Glomerular endothelial cell (primary cell): ENCODE data around the gene NAT16. TPM values are rescaled to one million over a fixed set of nuclear protein-coding genes. Genes with fewer than 3 reads are reported as not detected.
"Not testable (repeated sequence)": the region's sequence is repeated elsewhere in the genome, so short reads cannot be mapped to it uniquely, and the experiment has no call there.

Experiments used
- DNase-seq: peaks from one replicate; pipeline ENCODE4 v3.0.0-alpha.2; 2011; ENCODE audit warnings: low read depth, low spot score; ENCODE audit errors: extremely low read depth
- total RNA-seq: library from RNA; depleted of rRNA; stranded (reverse); fragments of >200 nt; gene quantifications from 2 replicates; pipeline ENCODE4 v1.2.3, GENCODE V29; 2015

NAT16 gene
- total RNA-seq, 1 donor from 2014 or later, result not detected

GRCh38 chr7:101161692-101162471 lies 18.2 kb downstream of the NAT16 start:
- no peak for DNase-seq

DNA sequence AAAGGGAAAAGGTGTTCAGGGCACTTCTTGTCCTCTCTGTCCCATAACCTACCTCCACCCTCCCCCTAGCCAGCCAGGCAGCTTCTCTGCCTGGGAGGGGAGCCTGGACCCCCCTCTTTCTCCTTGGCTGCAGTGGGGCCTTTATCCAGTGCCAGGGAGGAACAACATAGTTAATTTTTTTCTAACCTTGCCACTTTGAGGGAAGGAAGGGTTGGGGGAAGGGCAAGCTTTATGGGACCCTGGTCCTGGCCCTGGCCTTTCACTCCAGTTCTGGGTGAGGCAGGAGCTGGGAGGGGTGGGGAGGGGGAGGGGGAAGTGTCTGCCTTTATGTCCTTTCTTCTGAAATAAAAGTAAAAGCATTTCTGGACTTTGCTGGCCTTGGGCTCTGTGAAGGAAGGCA lies 19.2 kb downstream of the NAT16 start:
- no peak for DNase-seq

GRCh38 chr7:101159696-101160674 lies 20.1 kb downstream of the NAT16 start:
- DNase-seq, result no peak

GRCh38 chr7:101156866-101157589 lies 23.1 kb downstream of the NAT16 start:
- DNase-seq, result no peak

DNA sequence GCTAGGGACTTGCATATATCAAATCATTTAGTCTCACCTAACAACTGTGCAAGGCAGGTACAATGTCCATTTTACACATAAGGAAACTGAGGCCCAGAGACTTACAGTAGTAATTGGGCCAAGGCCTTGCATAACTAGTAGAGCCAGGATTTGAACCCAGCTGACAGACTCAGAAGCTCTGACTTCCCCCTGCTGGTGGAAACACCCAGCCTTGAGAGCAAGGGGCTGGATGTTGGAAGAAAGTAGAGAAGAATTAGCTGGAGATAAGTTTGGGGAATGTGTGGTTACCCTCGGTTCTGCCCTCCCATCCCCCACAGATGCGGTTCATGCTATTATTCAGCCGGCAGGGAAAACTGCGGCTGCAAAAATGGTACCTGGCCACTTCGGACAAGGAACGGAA lies 23.8 kb downstream of the NAT16 start:
- no peak for DNase-seq

DNA sequence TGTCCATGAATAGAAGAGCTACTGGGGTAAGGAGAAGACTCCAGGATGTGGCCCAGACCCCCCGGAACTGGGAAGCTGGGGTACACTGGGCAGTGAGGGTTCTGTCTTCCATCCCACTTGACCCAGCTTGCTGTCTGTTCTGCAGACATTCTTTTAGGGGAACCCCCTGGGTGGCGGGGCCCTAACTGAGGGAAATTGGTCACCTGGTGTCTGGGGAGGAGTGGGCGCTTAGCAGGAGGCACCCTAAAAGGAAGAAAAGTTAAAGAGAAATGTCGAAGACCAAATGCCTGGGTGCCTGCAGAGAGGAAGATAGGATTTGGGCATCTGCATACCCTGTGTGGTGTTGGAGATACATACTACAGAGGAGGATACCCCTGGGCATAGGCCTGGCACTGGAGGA lies 24.8 kb downstream of the NAT16 start:
- no peak for DNase-seq

DNA sequence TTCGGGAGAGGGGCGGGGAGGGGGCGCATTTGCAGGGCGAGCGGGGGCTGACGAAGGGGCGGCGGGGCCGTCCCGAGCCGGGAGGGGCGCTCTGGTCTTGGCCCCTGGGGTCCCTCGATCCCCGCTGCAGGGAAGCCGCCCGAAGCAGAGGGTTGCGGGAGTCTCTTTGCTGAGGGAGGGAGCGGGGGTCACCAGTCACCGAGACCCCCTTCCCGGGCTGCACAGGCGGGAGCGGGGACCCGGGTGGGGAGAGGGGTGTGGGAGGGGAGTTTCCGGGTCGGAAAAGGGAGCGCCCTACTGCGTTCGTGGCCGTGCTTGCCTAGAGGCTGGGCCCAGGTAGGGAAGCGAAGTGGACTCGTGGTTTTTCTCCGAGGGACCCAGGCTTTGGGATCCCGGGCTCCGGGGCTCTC lies 25.4 kb downstream of the NAT16 start:
- no peak for DNase-seq

GRCh38 chr7:101153969-101154692 lies 26.0 kb downstream of the NAT16 start, which contains the start of gene AP1S1:
Gene AP1S1, plus strand, starts transcription at chr7:101154476. Its CDS starts 39 bp downstream, at chr7:101154515.
- no peak for DNase-seq

DNA sequence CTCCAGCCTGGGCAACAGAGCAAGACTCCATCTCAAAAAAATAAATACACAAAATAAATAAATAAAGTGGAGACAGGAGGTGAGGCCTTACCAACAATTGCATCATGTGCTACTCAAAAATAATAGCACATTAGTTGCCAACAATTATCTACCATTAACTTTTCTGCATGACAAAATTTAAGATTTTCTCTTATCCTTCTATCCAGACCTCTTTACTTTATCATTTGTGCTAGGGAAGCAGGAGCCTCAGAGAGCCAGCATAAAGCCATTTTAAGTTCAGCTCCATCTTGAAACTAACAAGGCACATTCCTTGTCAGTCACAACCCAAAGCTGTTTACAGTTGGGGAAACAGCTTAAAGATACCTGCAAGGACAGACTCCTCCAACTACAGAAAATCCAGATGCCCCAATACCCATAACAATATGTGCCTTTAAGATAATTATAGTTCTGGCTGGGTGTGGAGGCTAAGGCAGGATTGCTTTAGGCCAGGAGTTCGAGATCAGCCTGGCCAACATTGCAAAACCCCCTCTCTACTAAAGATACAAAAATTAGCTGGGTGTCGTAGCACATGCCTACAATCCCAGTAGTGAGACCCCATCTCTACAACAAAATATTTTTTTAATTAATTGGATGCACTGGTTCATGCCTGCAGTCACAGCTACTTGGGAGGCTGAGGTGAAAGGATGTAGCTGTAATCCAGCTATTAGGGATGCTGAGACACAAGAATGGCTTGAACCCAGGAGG lies 28.0 kb downstream of the NAT16 start:
- no peak for DNase-seq

DNA sequence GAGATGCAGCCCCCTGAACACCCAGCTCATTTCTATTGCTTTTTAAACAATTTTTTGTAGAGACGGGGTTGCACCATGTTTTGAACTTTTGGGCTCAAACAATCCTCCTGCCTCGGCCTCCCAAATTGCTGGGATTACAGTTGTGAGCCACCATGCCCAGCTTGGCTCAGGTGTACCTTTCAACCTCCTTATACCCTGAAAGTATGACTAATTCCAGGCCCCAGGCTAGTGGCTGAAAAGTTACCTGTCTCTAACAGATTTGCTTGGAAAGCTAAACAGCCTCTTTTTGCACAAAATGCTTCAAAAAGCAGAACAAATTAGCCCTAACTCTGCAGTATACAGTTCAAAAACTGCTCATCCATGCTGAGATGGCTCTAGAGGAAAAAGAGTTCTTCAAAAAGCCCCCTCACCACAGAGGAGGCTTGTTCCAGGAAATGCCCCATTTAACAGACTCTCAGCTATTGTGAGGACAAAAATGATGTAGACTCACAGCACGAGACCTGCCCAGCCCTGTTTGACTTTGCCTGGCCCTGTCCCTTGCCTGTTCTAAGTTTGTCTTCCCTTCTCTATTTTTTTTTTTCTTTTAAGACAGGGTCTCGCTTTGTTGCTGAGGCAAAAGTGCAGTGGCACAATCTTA lies 39.2 kb downstream of the NAT16 start:
- no peak for DNase-seq

GRCh38 chr7:101140339-101140699 lies 39.8 kb downstream of the NAT16 start:
- no peak for DNase-seq

GRCh38 chr7:101138213-101138870 lies 41.8 kb downstream of the NAT16 start:
- no peak for DNase-seq

- no peak for DNase-seq
These were observed 42.4 kb downstream of the NAT16 start for GRCh38 chr7:101137651-101138212.

GRCh38 chr7:101134399-101134980 lies 45.6 kb downstream of the NAT16 start:
- no peak for DNase-seq

DNA sequence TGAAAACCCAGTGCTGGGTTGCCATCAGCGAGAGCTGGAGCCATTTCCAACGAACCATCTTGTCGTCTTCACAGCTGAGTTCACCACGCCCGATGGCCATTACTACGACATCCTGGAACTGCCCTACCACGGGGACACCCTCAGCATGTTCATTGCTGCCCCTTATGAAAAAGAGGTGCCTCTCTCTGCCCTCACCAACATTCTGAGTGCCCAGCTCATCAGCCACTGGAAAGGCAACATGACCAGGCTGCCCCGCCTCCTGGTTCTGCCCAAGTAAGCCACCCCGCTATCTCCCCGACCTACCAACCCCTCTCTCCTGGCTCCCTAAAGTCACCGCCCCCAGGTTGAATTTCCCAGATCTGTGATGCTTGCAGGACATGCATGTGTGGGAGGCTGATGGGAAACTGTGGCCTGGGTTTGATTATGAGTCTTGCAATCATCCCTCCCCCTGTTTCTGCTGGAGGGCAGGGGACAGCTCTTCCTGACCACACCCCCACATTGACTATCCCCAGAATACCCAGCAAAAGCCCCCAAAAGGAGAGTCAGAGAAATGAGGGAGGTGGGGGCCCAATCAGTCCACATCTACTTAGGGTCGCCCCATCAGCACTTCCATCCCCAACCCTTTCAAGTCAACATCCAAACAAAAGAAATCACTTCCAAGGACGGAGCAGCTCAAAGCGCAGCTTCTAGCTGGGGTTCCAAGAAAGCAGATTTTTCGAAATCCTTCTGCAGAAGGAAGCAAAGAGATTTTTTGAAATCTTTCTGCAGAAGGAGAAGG lies 46.3 kb downstream of the NAT16 start:
- no peak for DNase-seq

DNA sequence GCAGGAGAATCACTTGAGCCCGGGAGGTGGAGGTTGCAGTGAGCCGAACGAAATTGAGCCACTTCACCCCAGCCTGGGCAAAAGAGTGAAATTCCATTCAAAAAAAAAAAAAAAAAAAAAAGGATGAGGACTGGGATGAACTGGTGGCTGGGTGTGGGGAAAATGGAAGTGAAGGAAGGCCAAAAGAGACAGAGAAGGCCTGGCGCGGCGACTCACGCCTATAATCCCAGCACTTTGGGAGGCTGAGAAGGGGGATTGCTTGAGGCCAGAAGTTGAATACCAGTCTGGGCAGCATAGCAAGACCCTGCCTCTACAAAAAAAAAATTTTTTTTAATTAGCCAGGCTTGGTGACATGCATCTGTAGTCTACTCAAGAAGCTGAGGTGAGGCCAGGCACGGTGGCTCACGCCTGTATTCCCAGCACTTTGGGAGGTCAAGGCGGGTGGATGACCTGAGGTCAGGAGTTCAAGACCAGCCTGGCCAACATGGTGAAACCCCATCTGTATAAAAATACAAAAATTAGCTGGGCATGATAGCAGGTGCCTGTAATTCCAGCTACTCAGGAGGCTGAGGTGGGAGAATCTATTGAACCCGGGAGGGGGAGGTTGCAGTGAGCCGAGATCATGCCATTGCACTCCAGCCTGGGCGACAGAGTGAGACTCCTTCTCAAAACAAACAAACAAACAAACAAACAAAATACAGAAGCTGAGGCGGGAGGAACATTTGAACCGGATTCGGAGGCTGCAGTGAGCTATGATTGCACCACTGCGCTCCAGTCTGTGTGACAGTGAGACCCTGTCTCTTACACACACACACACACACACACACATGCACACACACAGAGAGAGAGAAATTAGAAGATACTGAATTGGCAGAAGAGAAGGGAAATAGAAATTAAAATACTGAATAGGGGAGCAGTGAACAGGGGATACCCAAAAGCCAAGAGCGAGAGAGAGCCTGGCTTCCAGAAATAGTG lies 47.2 kb downstream of the NAT16 start:
- not testable (repeated sequence) for DNase-seq
